LNCaP clone FGC (cell line): ENCODE results near the gene SLC30A1.

Experiments used
- DNase-seq: peaks from one replicate; pipeline ENCODE4 v3.0.0-alpha.2; 2011; ENCODE audit warnings: low read depth
- H3K4me3 ChIP-seq: 2 replicates; pipeline ENCODE4 v1.5.1; 2011; ENCODE audit warnings: mild to moderate bottlenecking, low read depth, low read length, control low read depth
- CTCF ChIP-seq: IDR thresholded peaks from 2 replicates; pipeline ENCODE4 v1.5.1; 2012; ENCODE audit warnings: mild to moderate bottlenecking; ENCODE audit not compliant: control insufficient read depth, insufficient read depth; ENCODE audit errors: extremely low read depth

Gene SLC30A1

GRCh38 chr1:211557894-211558625 lies 20.9 kb downstream of the SLC30A1 start:
- H3K4me3 ChIP-seq, result no peak overlapping the region
- TF ChIP-seq CTCF, result no peak
- DNase-seq, result no peak

- DNase-seq, result no peak
- no peak overlapping the region for H3K4me3 ChIP-seq
- TF ChIP-seq CTCF, result no peak
Measured at GRCh38 chr1:211553549-211553948, 25.4 kb downstream of the SLC30A1 start.

- no peak for DNase-seq
- no peak for TF ChIP-seq CTCF
- no peak overlapping the region for H3K4me3 ChIP-seq
Measured at GRCh38 chr1:211551638-211552460, 27.1 kb downstream of the SLC30A1 start.

- no peak overlapping the region for H3K4me3 ChIP-seq
- TF ChIP-seq CTCF, result no peak
- DNase-seq, result no peak
Measured at GRCh38 chr1:211549092-211549711, 29.8 kb downstream of the SLC30A1 start.

- DNase-seq, result no peak
- TF ChIP-seq CTCF, result no peak
- no peak overlapping the region for H3K4me3 ChIP-seq
Measured at GRCh38 chr1:211548321-211549091, 30.5 kb downstream of the SLC30A1 start.

GRCh38 chr1:211547710-211548109 lies 31.3 kb downstream of the SLC30A1 start:
- DNase-seq, result no peak
- no peak for TF ChIP-seq CTCF
- no peak overlapping the region for H3K4me3 ChIP-seq
